WI38 (cell line): ENCODE data around the gene ANK2.
"Not testable (repeated sequence)": the region's sequence is repeated elsewhere in the genome, so short reads cannot be mapped to it uniquely, and the experiment has no call there.

Experiments
- H3K4me3 ChIP-seq: 2 replicates; pipeline ENCODE4 v1.5.1; 2011; ENCODE audit warnings: low read depth, mild to moderate bottlenecking, control low read depth, low read length
- CTCF ChIP-seq: IDR thresholded peaks from 2 replicates; pipeline ENCODE4 v1.5.1; 2012; ENCODE audit warnings: low read depth, mild to moderate bottlenecking, control low read depth, low read length

Gene ANK2

GRCh38 chr4:113181289-113182007, 132.0 kb downstream of the ANK2 start:
- no peak for TF ChIP-seq CTCF
- no peak overlapping the region for H3K4me3 ChIP-seq

- no peak for TF ChIP-seq CTCF
- no peak overlapping the region for H3K4me3 ChIP-seq
Measured at GRCh38 chr4:113183032-113183605, 133.7 kb downstream of the ANK2 start.

- not testable (repeated sequence) for H3K4me3 ChIP-seq
Measured at GRCh38 chr4:113186220-113186619, 136.8 kb downstream of the ANK2 start.

GRCh38 chr4:113186913-113187312, 137.5 kb downstream of the ANK2 start:
- TF ChIP-seq CTCF: no peak
- H3K4me3 ChIP-seq: no peak overlapping the region

GRCh38 chr4:113187358-113187757, 137.9 kb downstream of the ANK2 start:
- TF ChIP-seq CTCF: no peak

GRCh38 chr4:113189546-113189945, 140.1 kb downstream of the ANK2 start:
- TF ChIP-seq CTCF: no peak
- no peak overlapping the region for H3K4me3 ChIP-seq

More at GRCh38 chr4:113187358-113187757, 137.9 kb downstream of the ANK2 start:
- H3K4me3 ChIP-seq: no peak overlapping the region

- no peak overlapping the region for H3K4me3 ChIP-seq
- TF ChIP-seq CTCF: no peak
Measured at GRCh38 chr4:113209153-113209552, 159.7 kb downstream of the ANK2 start.
